GM12865 (cell line): Measurements from ENCODE around the gene UNC5B.

Experiments used
- DNase-seq: peaks from one replicate; pipeline ENCODE4 v3.0.0; 2010; ENCODE audit warnings: low read depth
- H3K4me3 ChIP-seq: 2 replicates; pipeline ENCODE4 v1.5.1; 2011; ENCODE audit warnings: mild to moderate bottlenecking, low read depth, low read length, control low read depth
- TF ChIP-seq, protein P1 (sequence below): IDR thresholded peaks from 2 replicates; pipeline ENCODE4 v1.5.1; 2011; ENCODE audit warnings: low read length, control low read depth, low read depth, inconsistent platforms; ENCODE audit not compliant: insufficient read depth; ENCODE audit errors: missing control alignments

Gene UNC5B

DNA sequence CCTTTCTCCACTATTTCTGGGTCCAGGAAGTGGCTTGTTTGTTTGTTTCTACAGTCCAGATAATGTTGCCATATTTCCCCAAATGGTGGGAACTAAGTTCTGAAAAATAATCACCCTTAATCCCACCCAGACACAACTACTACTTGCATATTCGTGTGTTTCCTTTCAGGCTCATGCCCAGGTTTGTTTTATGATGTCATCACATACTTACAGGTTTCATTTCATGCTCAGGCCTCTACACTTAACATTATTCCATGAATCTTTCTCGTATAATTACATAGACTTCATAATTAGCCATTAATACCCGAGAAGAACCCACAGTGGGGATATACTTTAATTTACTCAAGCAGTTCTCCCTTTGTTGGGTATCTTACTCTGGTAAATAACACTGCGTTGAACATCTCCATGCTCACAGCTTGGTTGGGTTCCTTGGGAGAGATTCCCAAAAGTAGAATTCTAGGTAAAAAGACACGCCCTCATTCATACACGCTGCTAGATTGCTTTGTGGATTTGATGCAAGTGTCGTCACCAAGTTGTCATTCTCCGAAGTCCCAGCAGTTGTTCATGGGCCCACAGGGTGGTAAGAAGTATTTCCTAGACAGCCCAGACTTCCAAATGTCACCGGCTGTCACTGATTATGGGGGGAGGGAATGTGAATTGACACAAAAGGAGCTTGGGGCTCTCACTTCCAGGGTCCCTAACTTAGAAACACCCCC, 42.6 kb downstream of the UNC5B start:
- DNase-seq = no peak
- no peak overlapping the region for H3K4me3 ChIP-seq
- TF ChIP-seq, protein P1, sequence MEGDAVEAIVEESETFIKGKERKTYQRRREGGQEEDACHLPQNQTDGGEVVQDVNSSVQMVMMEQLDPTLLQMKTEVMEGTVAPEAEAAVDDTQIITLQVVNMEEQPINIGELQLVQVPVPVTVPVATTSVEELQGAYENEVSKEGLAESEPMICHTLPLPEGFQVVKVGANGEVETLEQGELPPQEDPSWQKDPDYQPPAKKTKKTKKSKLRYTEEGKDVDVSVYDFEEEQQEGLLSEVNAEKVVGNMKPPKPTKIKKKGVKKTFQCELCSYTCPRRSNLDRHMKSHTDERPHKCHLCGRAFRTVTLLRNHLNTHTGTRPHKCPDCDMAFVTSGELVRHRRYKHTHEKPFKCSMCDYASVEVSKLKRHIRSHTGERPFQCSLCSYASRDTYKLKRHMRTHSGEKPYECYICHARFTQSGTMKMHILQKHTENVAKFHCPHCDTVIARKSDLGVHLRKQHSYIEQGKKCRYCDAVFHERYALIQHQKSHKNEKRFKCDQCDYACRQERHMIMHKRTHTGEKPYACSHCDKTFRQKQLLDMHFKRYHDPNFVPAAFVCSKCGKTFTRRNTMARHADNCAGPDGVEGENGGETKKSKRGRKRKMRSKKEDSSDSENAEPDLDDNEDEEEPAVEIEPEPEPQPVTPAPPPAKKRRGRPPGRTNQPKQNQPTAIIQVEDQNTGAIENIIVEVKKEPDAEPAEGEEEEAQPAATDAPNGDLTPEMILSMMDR = no peak

DNA sequence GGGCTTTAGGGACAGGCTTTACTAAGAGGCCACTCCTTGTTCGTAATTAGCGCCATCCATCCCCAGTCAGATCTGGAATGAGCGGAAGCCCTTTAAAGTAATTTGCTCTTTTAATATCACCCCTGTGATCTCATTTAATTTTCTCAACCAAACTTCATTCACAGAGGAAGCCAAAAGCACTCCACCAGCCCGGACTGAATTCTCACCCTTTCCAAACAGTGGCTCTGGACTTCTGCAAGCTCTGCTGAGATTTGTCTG, 43.1 kb downstream of the UNC5B start:
- no peak overlapping the region for H3K4me3 ChIP-seq
- TF ChIP-seq, protein P1 = no peak

DNA sequence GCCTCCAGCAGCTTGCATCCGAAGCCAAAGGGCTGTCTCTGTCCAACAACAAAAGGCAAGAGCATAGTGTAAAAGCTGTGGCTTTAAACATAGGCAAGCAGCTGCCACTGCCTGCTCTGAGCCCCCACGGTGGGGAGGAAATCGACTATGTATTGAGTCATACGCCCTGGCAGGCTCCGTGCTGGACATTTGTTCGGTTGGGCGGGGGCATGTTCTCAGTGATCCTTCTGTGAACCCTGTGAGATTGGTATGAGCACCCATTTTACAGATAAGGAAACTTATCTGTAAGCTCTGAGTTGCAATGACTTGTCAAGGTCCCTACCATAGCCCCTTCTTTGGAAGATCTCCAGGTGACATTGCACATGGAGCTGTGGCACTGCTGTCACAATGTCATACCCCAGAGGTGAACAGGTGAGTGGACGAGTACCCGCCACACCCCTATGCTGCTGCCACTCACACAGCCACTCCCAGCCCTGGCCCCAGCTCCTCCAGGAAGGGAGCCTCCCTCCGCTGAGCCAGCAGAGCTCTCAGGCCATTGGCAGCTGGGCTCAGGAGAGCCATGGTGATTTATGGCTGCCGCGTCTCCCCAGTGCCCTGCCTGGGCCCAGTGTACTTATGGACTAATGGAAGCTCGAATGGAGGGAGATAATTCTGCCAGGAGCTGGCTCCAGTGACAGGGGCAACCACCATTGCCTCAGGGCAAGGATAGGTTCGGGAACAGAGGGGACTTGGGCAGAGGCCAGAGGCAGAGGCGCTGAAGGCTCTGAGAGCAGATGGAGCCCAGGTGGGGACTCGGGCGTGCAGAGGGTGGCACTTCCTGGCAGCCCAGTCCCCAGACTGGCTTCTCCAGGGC, 43.7 kb downstream of the UNC5B start:
- TF ChIP-seq, protein P1 = no peak
- no peak overlapping the region for H3K4me3 ChIP-seq
- DNase-seq = no peak

More for the DNA sequence above, 43.1 kb downstream of the UNC5B start:
- DNase-seq = no peak

DNA sequence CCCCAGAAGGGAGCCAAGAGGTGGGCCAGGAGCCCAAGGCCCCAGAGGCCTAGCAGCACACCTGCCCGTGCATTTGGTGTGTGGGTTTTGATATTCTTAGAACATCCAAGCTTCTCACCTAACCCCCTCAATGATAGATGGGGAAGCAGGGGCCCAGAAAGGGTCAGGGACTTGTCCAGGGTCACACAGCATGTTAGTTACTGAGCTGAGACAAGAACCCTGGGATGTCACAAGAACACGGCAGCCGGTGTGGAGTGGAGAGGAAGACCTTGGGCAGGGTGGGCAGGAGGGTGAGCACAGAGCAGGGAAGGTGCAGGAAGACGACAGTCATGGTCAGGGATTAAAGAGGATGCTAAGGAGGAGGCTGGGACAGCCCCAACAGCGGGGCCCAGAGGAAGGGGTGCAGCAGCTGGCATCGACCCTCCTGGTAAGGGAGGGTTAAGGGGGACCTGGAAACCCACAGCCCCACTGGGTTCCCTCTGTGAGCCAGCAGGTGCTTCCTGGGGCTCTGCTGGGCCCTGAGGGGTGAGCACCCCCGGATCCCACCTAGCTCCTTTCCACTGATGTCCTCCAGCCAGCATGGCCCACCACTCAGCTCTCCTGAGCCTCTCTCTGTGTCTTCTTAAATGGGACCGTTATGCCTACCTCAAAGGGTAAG, 44.4 kb downstream of the UNC5B start:
- no peak overlapping the region for H3K4me3 ChIP-seq
- DNase-seq = no peak
- TF ChIP-seq, protein P1 = no peak

DNA sequence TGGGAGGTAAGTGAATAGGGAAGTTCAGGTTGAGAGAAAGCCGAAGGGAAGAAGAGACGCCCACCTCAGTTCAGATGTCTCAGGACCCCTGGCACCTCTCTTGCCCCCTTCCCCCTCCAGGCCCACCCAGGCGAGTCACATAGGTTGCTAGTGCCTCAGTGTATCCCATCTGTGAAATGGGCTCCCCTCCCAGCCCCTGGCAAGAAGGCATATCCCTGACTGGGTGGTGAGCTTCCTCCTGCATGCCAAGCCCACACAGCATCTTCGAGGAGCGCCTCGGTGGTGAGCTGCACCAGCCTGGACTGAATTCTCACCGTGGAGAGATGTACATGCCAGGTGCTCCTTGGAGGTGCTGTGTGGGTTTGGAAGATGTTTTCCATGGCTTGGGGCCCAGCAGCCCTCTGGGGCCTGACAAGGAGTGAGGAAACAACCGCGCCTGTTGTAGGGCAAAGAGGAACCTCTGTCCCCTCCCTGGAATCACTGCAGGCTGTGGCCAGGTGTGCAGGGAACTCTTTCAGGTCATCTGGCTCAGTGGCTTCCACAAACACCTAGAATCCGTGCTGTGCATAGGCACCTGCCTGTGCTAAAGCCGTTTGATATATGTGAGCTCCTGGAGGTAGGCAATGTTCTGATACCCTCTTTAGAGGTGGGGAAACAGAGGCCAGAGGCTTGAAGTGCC, 45.1 kb downstream of the UNC5B start:
- DNase-seq = no peak
- TF ChIP-seq, protein P1 = no peak
- H3K4me3 ChIP-seq = no peak overlapping the region

DNA sequence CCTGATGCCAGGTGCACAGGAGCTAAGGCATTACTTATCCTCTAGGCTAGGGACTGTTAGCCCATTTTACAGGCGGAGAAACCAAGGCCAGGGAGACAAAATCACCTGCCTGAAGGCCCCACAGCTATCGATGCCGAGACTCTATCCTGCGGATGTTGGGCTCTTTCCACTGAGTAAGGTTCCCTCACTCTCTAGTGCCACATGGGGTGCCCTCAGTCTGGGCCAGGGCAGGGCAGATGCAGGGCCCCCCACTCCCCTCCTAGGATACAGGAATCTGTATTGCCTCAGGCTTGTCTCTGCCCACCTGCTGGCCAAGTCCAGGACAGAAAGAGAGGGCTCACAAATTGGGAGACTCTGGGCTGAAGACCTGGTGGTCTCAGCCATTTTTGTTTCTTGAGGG, 45.7 kb downstream of the UNC5B start:
- DNase-seq = no peak
- no peak overlapping the region for H3K4me3 ChIP-seq
- TF ChIP-seq, protein P1 = no peak
